HG03442 (cell line): Measurements from ENCODE around the gene ENTPD8.

Experiments
- ATAC-seq: cut with Tn5 transposase; IDR thresholded peaks from one replicate; pipeline ENCODE4 v1.9.1; 2021; ENCODE audit warnings: mild to moderate bottlenecking, moderate library complexity; ENCODE audit not compliant: unreplicated experiment

ENTPD8 gene

GRCh38 chr9:137432687-137433348 lies 8.3 kb downstream of the ENTPD8 start:
- ATAC-seq: no peak

GRCh38 chr9:137431416-137431931 lies 9.7 kb downstream of the ENTPD8 start:
- no peak for ATAC-seq

DNA sequence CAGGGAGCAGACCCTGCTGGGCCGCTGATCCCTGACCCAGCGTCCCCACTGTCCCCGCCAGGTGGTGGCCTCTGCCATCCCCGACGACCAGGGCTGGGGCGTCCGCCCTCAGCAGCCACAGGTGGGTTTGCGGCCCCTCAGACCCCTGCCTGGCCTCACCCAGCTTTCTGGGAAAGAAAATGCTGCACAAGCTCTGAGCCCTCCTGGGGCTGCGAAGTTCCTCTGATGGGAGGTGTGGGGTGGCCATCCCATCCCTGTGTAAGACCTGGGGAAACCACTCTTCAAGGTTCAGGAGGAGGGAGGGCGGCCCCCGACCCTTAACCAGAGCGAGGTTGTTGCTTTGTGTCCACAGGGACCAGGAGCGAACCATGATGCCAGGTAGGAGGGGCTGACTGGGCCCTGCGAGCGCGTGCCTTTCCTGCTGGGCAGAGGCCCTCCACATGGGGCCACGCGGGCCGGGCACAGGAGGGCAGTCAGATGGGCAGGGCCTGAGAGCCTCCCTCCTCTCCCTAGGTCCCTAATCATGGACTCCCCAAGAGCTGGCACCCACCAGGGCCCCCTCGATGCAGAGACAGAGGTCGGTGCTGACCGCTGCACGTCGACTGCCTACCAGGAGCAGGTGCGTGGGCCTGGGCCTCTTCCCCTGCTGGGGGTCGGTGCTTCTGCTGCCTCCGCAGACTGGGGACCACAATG lies 10.3 kb downstream of the ENTPD8 start:
- no peak for ATAC-seq

DNA sequence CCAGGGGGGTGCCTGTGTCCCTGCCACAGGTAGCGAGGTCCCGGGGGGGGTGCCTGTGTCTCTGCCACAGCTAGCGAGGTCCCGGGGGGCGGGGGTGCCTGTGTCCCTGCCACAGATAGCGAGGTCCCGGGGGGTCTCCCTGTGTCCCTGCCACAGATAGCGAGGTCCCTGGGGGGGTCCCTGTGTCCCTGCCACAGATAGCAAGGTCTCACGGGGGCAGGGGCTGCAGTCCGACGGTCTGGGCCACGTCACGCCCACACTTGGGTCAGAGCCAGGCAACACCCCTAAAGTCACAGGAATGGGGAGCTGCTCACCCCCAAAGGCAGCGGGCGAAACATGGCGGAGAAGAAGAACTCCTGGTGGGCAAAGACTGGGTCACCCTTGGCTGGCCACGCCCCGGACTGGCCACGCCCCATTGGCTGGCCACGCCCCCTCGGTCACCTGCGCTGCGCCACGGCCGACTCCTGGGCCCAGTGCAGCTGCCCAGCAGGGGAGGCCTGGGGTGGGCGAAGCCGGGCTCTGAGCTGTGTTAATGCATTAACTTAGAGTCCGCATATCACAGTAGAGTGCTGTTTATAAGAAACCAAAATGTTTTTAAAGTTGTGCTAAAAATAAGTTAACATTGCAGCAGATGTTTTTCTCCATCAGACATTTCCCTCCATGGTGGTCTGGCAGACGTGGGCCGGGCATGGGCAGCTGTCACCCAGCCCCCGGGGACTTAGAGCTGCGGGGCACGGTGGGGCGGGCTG lies 11.0 kb downstream of the ENTPD8 start:
- ATAC-seq: no peak

- no peak for ATAC-seq
Measured at GRCh38 chr9:137429546-137429890, 11.6 kb downstream of the ENTPD8 start.

GRCh38 chr9:137428841-137429545 lies 12.2 kb downstream of the ENTPD8 start:
- no peak for ATAC-seq

DNA sequence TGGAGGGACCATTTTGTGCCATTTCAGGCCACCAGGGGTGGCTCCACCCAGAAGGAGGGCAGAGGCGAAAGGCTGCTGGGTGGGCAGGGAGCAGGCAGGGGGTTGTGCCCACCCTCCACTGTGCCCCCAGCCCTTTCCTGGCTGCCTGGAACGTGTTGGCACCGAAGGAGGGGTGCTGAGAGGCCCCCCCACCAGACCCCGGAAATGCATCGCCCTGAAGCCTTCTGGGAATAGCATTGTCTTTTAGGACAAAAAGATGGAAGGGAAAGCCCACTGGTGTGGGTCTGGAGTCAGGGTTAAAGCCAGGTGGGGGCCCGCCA lies 12.9 kb downstream of the ENTPD8 start:
- ATAC-seq: no peak

DNA sequence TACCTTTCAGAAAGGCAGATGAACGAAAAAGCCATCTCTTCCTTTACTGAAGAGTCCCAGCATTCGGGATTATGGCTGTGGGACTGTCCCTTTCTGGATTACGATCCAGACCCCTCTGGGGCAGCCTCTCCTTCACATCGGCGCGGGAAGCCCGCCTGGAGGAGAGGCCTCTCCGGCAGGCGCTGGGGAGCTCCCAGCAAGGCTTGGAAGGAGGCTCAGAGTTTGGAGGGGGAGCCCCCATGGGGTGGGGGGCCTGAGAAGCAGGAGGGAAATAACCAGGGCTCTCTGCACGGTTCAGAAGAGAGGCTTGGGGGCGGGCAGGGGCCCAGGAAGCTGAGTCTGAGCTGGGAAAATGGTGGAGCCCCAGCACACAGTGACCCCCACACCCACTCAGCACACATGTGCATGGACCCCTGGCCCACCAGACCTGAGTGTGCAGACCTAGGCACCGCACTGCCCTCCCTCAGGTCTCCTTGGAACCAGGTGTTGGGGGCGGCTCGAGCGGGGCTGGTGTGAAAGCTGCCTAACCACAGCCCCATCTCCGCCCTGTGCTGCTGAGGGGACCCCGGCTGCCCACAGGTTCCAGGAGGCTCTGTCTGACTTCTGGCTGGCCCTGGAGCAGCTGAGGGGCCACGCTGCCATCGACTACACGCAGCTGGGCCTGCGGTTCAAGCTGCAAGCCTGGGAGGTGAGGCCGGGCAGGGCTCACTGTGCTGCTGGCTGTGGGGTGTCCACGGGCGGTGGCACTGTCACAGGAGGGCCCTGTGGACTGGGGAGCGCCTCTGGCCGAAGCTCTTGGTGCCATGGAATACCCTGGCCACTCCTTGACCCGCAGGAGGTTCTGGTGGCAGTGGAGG lies 13.5 kb downstream of the ENTPD8 start:
- ATAC-seq: no peak

GRCh38 chr9:137426018-137426681 lies 15.0 kb downstream of the ENTPD8 start:
- no peak for ATAC-seq

GRCh38 chr9:137423514-137424291 lies 17.5 kb downstream of the ENTPD8 start:
- ATAC-seq: peak; percentile 22

- ATAC-seq: peak; percentile 68
Measured at GRCh38 chr9:137422604-137423513, 18.3 kb downstream of the ENTPD8 start, which contains the start of the genes EXD3 and NOXA1. Gene EXD3, minus strand, starts transcription at chr9:137423162. Its CDS starts 27,805 bp downstream, at chr9:137395357. Gene NOXA1, plus strand, starts transcription at chr9:137423393. Its CDS starts 137 bp downstream, at chr9:137423530.

- no peak for ATAC-seq
Measured at GRCh38 chr9:137421838-137422603, 19.1 kb downstream of the ENTPD8 start.

- no peak for ATAC-seq
Measured at GRCh38 chr9:137417161-137418021, 23.8 kb downstream of the ENTPD8 start.

DNA sequence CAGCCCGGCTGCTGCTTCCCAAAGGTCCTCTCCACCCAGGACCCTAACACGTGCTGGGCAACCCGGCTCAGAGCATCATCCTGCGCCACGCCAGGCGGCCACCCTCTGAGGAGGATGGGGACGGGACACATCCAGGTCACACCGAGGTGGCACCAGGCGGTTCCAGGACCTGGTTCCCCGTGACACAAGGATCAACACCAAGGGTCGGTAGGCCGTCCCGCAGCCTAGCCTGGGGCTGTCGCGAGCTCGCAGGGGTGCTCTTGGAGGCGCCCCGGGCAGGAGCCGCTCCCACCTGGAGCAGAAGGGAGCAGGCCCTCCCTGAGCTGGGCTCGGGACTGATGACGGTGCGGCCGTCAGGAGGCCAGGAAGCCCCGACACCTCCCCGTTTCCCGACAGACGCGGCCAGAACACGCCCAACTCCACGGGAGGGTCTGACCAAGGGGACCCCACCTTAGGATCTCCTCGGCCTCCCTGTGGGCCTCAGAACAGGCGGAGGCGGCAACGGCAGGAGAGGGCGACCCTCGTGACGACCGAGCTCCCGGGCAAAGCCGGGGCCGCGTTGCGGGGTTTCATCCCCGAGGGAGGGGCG lies 24.5 kb downstream of the ENTPD8 start:
- no peak for ATAC-seq

DNA sequence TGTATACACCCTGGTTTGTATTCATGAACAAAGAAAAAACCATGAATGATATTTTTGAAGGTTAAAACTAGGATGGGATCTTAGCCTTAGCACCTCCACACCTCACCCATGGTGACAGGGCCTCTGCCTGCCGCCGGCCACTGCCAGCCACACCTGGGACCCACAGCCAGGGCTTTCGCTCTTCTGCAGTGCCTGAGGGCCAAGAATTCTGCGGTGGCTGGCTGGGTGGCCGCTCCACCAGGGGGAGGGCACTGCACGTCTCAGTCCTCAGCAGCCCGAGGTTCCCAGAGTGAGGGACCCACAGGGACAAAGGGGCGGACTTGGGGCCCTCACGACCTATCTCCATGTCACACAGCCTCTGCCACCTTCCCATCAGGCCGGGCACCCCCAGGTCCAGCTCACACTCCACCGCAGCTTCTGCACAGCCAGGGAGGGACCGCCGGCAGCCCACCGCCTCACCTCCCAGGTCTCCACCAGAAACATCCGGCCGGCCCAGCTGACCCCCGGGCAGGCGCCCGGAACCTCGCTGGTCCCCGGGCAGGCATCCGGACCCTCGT lies 25.1 kb downstream of the ENTPD8 start:
- no peak for ATAC-seq
